Bronchial epithelial cell (primary cell): ENCODE measurements around the gene ABCC9. TPM values are rescaled to one million over a fixed set of nuclear protein-coding genes. Genes with fewer than 3 reads are reported as not detected.

Experiments
- DNase-seq: peaks from one replicate; pipeline ENCODE4 v3.0.0-alpha.2; 2010; ENCODE audit warnings: low read depth
- FAIRE-seq: peaks from 2 replicates; lab custom pipeline; 2011; peaks lifted over from hg19 to GRCh38; lab: Jason Lieb, UNC
- H3K27me3 ChIP-seq: 2 replicates; pipeline ENCODE4 v1.5.1; 2011; ENCODE audit warnings: low read length; ENCODE audit not compliant: control insufficient read depth, insufficient read depth
- H3K36me3 ChIP-seq: 2 replicates; pipeline ENCODE4 v1.5.1; 2011; ENCODE audit warnings: low read length; ENCODE audit not compliant: control insufficient read depth, insufficient read depth
- H3K4me3 ChIP-seq: 2 replicates; pipeline ENCODE4 v1.5.1; 2011; ENCODE audit warnings: mild to moderate bottlenecking, low read depth, low read length, control low read depth
- CTCF ChIP-seq: IDR thresholded peaks from 2 replicates; pipeline ENCODE4 v1.5.1; 2011; ENCODE audit warnings: mild to moderate bottlenecking, moderate library complexity, low read length, control low read depth, inconsistent platforms; ENCODE audit not compliant: insufficient read depth, severe bottlenecking
- total RNA-seq: library from RNA; depleted of rRNA; stranded (reverse); fragments of >200 nt; gene quantifications from 2 replicates; pipeline ENCODE4 v1.2.1, GENCODE V29; 2014

Gene ABCC9
- total RNA-seq, 1 donor from 2014 or later: 0.79 TPM

- Histone ChIP-seq H3K4me3 (no peak overlapping the region), H3K36me3 (no peaks in the 10 kb centered on the region), H3K27me3 (no peaks in the 10 kb centered on the region)
- no peak for TF ChIP-seq CTCF
- no peak for FAIRE-seq
- no peak for DNase-seq
Measured at GRCh38 chr12:21831791-21832344, 109.4 kb downstream of the ABCC9 start.

- DNase-seq: no peak
- Histone ChIP-seq H3K4me3 (no peak overlapping the region), H3K27me3 (no peaks in the 10 kb centered on the region), H3K36me3 (no peaks in the 10 kb centered on the region)
- no peak for TF ChIP-seq CTCF
- FAIRE-seq: no peak
Measured at GRCh38 chr12:21828779-21829178, 112.4 kb downstream of the ABCC9 start.

- DNase-seq (no peak), FAIRE-seq (no peak)
- Histone ChIP-seq H3K36me3 (no peaks in the 10 kb centered on the region), H3K4me3 (no peak overlapping the region), H3K27me3 (no peaks in the 10 kb centered on the region)
- no peak for TF ChIP-seq CTCF
Measured at GRCh38 chr12:21828136-21828775, 113.0 kb downstream of the ABCC9 start.

GRCh38 chr12:21827083-21827482 is 114.1 kb downstream of the ABCC9 start:
- no peaks in the 10 kb centered on the region for H3K36me3 ChIP-seq
- H3K27me3 ChIP-seq: no peaks in the 10 kb centered on the region
- H3K4me3 ChIP-seq: no peak overlapping the region
- FAIRE-seq (no peak), DNase-seq (no peak)
- no peak for TF ChIP-seq CTCF

GRCh38 chr12:21826618-21826910 is 114.7 kb downstream of the ABCC9 start:
- Histone ChIP-seq H3K4me3 (no peak overlapping the region), H3K36me3 (no peaks in the 10 kb centered on the region), H3K27me3 (no peaks in the 10 kb centered on the region)
- DNase-seq (no peak), FAIRE-seq (no peak)
- no peak for TF ChIP-seq CTCF

GRCh38 chr12:21825886-21826617 is 115.2 kb downstream of the ABCC9 start:
- Histone ChIP-seq H3K36me3 (no peaks in the 10 kb centered on the region), H3K4me3 (no peak overlapping the region), H3K27me3 (no peaks in the 10 kb centered on the region)
- DNase-seq (no peak), FAIRE-seq (no peak)
- TF ChIP-seq CTCF: no peak
